ENCODE measurements around the gene CTPS1. TPM values are rescaled to one million over a fixed set of nuclear protein-coding genes. Genes with fewer than 3 reads are reported as not detected.

The CTPS1 gene
- total RNA-seq, 2 experiments from 2014 or later, result 100 to 102 TPM

DNA sequence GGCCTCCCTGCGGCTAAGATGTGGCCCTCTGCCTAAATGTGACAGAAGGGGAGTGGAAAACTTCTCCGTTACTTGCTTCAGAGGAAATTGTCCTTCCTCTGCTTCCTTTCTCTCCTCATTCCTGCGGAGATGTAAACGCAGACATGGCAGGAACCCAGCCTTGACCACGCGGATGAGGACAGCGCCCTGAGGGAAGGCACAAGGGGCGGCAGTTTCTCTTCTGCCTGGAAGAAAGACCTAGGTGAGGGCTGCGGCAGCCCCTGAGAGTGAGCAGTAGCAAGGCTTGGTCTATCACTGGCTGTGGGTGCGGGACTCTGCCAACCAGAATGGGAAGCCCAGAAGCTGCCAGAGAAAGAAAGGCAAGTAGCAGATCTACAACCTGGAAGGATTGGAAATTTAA lies 14.0 kb upstream of the CTPS1 start:
- Mint-ChIP-seq H3K36me3 (ENCODE audit: low read depth) (no peaks in the 10 kb centered on the region), H3K4me1 (ENCODE audit: low read depth) (no peaks in the 10 kb centered on the region), H3K9me3 (no peaks in the 10 kb centered on the region), H3K27me3 (peaks cover 1% of the 10 kb centered on the region), H3K27ac (no peak overlapping the region), H3K4me3 (no peak overlapping the region)
- intact Hi-C loops (cut with micrococcal nuclease), result no loop called here
- ATAC-seq (no peak), DNase-seq (no peak)
- ChIA-PET CTCF (interaction anchor here (1.4 to 9.9 kb wide), 2 partner anchors 16 to 90 kb away, joined by 3 to 83 read pairs; no protein-coding TSS in a partner anchor), POLR2A (interaction anchor here (1.2 to 1.6 kb wide), 3 partner anchors 12 to 133 kb away, joined by 3 to 6 read pairs (median 5); no protein-coding TSS in a partner anchor)
- TF ChIP-seq, protein P1, sequence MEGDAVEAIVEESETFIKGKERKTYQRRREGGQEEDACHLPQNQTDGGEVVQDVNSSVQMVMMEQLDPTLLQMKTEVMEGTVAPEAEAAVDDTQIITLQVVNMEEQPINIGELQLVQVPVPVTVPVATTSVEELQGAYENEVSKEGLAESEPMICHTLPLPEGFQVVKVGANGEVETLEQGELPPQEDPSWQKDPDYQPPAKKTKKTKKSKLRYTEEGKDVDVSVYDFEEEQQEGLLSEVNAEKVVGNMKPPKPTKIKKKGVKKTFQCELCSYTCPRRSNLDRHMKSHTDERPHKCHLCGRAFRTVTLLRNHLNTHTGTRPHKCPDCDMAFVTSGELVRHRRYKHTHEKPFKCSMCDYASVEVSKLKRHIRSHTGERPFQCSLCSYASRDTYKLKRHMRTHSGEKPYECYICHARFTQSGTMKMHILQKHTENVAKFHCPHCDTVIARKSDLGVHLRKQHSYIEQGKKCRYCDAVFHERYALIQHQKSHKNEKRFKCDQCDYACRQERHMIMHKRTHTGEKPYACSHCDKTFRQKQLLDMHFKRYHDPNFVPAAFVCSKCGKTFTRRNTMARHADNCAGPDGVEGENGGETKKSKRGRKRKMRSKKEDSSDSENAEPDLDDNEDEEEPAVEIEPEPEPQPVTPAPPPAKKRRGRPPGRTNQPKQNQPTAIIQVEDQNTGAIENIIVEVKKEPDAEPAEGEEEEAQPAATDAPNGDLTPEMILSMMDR (IDR thresholded peaks at IDR 0.05), result no peak

DNA sequence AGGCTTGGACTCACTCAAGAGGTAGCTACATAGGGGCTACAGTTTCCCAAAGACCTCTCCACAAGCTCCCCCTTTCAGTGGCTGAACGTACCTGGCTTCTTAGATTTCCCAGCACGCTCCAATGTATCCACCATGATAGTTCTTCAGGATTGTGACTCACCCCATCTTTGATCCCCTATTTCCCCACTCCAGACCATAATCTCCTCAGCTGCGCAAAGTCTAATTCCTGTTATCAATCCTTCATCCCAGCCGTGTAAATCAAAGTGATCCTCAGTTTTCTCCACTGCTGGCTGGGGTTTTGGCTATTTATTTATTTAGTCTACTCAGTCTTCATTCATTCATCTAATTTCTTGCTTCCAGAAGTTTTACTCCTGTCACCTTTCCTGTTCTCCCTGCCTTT lies 13.1 kb upstream of the CTPS1 start:
- CTCF ChIA-PET, result interaction anchor here (1.4 to 9.9 kb wide), 2 partner anchors 16 to 91 kb away, joined by 3 to 83 read pairs; no protein-coding TSS in a partner anchor
- intact Hi-C loops (cut with micrococcal nuclease), result no loop called here
- H3K36me3 Mint-ChIP-seq (ENCODE audit: low read depth), result no peaks in the 10 kb centered on the region
- H3K9me3 Mint-ChIP-seq, result no peaks in the 10 kb centered on the region
- DNase-seq (no peak), ATAC-seq (no peak)
- TF ChIP-seq, protein P1 (IDR thresholded peaks at IDR 0.05), result no peak
- H3K27ac Mint-ChIP-seq, result no peak overlapping the region
- no peak overlapping the region for H3K4me3 Mint-ChIP-seq
- POLR2A ChIA-PET, result interaction anchor here (1.2 to 1.6 kb wide), 2 partner anchors 12 to 134 kb away, joined by 3 to 6 read pairs; no protein-coding TSS in a partner anchor
- peaks cover 1% of the 10 kb centered on the region for H3K27me3 Mint-ChIP-seq
- no peaks in the 10 kb centered on the region for H3K4me1 Mint-ChIP-seq (ENCODE audit: low read depth)

DNA sequence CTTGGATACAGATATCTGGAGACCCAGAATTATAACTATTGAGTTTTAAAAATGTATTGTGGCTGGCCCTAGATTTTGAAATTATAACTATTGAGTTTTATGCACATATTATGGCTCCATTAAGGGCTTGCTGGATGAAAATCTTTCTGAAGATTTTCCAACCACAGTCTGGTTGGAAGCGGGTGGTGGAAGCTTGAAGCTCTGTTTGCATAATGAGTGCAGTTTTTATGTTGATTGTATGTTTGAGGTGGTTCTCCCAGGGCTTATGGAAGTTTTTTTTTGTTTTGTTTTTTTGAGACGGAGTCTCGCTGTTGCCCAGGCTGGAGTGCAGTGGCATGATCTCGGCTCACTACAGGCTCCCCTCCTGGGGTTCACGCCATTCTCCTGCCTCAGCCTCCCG lies 10.1 kb upstream of the CTPS1 start:
- H3K4me1 Mint-ChIP-seq (ENCODE audit: low read depth), result peaks cover 6% of the 10 kb centered on the region
- intact Hi-C loops (cut with micrococcal nuclease), result no loop called here
- H3K27me3 Mint-ChIP-seq, result peaks cover 1% of the 10 kb centered on the region
- no peak overlapping the region for H3K27ac Mint-ChIP-seq
- no peak for DNase-seq
- TF ChIP-seq, protein P1 (IDR thresholded peaks at IDR 0.05), result no peak
- H3K36me3 Mint-ChIP-seq (ENCODE audit: low read depth), result no peaks in the 10 kb centered on the region
- CTCF ChIA-PET, result no interaction called here
- no peak for ATAC-seq
- H3K9me3 Mint-ChIP-seq, result no peaks in the 10 kb centered on the region
- POLR2A ChIA-PET, result interaction anchor here (1.9 kb wide), 1 partner anchor 11 kb away, joined by 6 read pairs; the partner anchor contains the start of gene CTPS1
- no peak overlapping the region for H3K4me3 Mint-ChIP-seq

DNA sequence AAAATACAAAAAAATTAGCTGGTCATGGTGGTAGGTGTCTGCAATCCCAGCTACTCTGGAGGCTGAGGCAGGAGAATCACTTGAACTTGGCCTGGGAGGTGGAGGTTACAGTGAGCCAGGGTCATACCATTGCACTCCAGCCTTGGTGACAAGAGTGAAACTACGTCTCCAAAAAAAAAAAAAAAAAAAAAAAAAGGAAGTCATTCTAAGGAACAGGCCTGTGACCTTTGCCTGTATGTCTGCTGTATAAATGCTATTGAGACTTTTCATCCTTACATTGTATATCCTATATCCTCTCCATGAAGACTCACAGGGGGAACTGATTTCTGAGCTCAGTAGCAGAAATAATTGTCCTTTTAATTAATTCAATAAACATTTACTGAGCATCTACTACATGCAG lies 7.5 kb upstream of the CTPS1 start:
- intact Hi-C loops (cut with micrococcal nuclease), result no loop called here
- no peaks in the 10 kb centered on the region for H3K9me3 Mint-ChIP-seq
- TF ChIP-seq, protein P1 (IDR thresholded peaks at IDR 0.05), result no peak
- H3K27me3 Mint-ChIP-seq, result peaks cover 1% of the 10 kb centered on the region
- peaks cover 14% of the 10 kb centered on the region for H3K4me1 Mint-ChIP-seq (ENCODE audit: low read depth)
- ChIA-PET POLR2A (interaction anchor here (1.1 kb wide), 1 partner anchor 10 kb away, joined by 3 read pairs; no protein-coding TSS in a partner anchor), CTCF (interaction anchor here (0.7 to 1.0 kb wide), 2 partner anchors 23 to 25 kb away, joined by 4 read pairs; no protein-coding TSS in a partner anchor)
- ATAC-seq, result no peak
- H3K36me3 Mint-ChIP-seq (ENCODE audit: low read depth), result no peaks in the 10 kb centered on the region
- no peak for DNase-seq
- no peak overlapping the region for H3K27ac Mint-ChIP-seq
- H3K4me3 Mint-ChIP-seq, result no peak overlapping the region

DNA sequence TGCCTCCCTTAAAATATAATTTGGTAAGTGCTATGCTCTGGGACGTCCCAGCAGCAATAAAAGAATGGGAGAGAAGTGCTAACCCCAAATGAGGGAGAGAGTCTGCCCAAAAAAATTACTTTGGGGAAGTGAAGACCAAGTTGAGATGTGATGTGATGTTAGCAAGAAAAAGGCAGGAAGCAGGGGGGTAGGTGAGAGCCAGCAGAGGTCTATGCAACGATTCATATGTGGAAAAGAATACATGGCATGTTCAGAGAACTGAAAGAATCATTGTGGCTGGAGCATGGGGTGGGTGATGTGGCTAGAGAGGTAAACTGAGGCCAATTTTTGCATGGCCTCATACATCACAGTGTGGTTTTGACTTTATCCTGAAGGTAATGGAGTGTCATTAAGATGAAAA lies 5.6 kb upstream of the CTPS1 start:
- ChIA-PET CTCF (interaction anchor here (1.5 kb wide), 1 partner anchor 21 kb away, joined by 5 read pairs; no protein-coding TSS in a partner anchor), POLR2A (no interaction called here)
- DNase-seq (no peak), ATAC-seq (no peak)
- Mint-ChIP-seq H3K27ac (no peak overlapping the region), H3K36me3 (ENCODE audit: low read depth) (peaks cover 2% of the 10 kb centered on the region), H3K9me3 (no peaks in the 10 kb centered on the region), H3K27me3 (peaks cover 1% of the 10 kb centered on the region), H3K4me3 (no peak overlapping the region), H3K4me1 (ENCODE audit: low read depth) (peaks cover 18% of the 10 kb centered on the region)
- intact Hi-C loops (cut with micrococcal nuclease), result no loop called here
- TF ChIP-seq, protein P1 (IDR thresholded peaks at IDR 0.05), result no peak

Data from activated CD8-positive, alpha-beta T cell treated with anti-CD3 and anti-CD28 coated beads for 36 hours (primary cell).